ENCODE data around the gene AFDN. TPM values are rescaled to one million over a fixed set of nuclear protein-coding genes. Genes with fewer than 3 reads are reported as not detected.

AFDN gene
- total RNA-seq, 1 donor from 2014 or later, result 162 TPM

DNA sequence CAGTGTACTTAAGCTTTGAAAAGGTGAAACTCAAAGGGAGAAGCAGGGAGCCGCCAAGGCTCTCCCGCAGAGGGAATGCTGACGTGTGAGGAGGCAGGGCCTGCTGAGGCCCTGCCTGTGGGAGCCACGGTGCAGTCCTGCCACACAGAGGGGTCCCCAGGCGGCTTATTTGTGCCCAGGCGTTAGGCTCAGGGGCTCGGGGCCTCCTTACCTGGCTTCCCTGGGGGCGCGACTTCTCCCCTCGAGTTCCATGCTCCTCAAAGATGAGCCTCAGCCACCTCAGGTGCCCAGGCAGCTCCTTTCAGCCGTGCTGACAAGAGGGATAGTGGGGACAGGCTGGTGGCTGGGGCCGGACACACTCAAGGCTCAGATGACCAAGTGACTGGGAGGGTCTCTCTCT lies 168.6 kb downstream of the AFDN start:
- TF ChIP-seq POLR2A (IDR thresholded peaks at IDR 0.05), result no peak
- TF ChIP-seq POLR2AphosphoS5 (IDR thresholded peaks at IDR 0.05; ENCODE audit: insufficient read depth in 1 of 2, low read depth in 1 of 2), result no peak
- no peak for DNase-seq (ENCODE audit: extremely low spot score in 2 of 2)
- Histone ChIP-seq H3K4me3 (no peak overlapping the region), H3K36me3 (no peaks in the 10 kb centered on the region), H3K27ac (no peak overlapping the region), H3K4me1 (no peaks in the 10 kb centered on the region), H3K27me3 (no peaks in the 10 kb centered on the region), H3K9me3 (no peaks in the 10 kb centered on the region)
- intact Hi-C loops (cut with DNase I), result no loop called here

DNA sequence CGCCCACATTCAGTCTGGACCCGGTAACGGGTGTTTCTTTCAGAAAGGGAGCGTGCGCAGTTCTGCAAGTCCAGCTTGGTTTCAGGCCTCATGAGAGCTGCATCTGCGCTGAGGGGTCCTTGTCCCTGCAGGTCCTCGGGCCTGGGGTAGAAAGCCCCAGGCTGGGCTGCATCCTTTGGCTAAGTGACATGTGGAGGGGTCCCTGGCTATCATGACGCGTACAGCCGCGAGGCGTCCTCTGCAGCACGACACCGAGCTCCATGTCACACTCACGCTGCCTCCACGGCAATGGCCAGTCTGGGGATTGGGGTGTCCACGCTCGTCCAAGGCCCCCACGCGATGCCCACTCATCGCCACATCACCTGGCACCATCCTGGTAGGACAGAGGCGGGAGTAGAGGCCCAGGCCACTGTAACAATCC lies 169.0 kb downstream of the AFDN start:
- no peak overlapping the region for H3K4me3 ChIP-seq
- DNase-seq (ENCODE audit: extremely low spot score in 2 of 2), result peak in 1 of 2 donors; percentile 83
- no peaks in the 10 kb centered on the region for H3K9me3 ChIP-seq
- H3K36me3 ChIP-seq, result no peaks in the 10 kb centered on the region
- intact Hi-C loops (cut with DNase I), result no loop called here
- TF ChIP-seq POLR2A (IDR thresholded peaks at IDR 0.05) (no peak), POLR2AphosphoS5 (IDR thresholded peaks at IDR 0.05; ENCODE audit: insufficient read depth in 1 of 2, low read depth in 1 of 2) (no peak)
- TF ChIP-seq, protein P1, sequence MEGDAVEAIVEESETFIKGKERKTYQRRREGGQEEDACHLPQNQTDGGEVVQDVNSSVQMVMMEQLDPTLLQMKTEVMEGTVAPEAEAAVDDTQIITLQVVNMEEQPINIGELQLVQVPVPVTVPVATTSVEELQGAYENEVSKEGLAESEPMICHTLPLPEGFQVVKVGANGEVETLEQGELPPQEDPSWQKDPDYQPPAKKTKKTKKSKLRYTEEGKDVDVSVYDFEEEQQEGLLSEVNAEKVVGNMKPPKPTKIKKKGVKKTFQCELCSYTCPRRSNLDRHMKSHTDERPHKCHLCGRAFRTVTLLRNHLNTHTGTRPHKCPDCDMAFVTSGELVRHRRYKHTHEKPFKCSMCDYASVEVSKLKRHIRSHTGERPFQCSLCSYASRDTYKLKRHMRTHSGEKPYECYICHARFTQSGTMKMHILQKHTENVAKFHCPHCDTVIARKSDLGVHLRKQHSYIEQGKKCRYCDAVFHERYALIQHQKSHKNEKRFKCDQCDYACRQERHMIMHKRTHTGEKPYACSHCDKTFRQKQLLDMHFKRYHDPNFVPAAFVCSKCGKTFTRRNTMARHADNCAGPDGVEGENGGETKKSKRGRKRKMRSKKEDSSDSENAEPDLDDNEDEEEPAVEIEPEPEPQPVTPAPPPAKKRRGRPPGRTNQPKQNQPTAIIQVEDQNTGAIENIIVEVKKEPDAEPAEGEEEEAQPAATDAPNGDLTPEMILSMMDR (IDR thresholded peaks at IDR 0.05), result no peak
- H3K4me1 ChIP-seq, result no peaks in the 10 kb centered on the region
- H3K27ac ChIP-seq, result no peak overlapping the region
- H3K27me3 ChIP-seq, result no peaks in the 10 kb centered on the region

DNA sequence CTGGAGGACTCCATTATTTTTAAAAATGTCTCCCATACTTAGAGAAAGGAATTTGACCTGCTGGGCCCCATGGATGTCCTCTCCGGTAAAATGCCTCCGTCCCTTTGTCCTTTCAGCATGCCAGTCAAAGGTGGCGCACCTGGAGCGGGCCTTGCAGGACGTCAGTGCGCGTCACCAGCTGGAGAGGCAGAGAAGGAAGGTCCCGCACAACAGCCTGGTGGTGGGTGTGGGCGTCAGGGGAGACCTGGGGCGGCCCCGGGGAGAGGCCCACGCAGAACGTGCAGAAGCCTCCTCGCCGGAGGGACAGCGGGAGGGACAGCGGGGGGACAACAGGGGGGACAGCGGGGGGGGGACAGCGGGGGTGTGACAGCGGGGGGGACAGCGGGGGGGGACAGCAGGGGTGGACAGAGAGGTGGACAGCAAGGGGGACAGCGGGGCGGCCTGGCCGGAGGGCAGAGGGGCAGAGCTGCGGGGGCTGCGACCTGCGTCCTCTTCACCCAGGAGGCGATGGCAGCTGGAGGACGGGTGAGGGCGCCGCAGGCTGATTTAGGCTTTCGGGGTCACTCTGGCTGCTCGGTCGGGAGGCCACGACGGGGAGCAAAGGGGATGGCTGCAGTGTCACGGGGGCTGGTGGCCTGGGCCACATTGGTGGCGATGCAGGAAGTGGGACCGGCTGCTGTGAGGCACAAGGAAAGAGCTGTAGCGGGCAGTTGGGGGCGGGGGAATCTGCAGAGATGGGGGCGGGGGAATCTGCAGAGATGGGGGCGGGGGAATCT lies 169.9 kb downstream of the AFDN start:
- TF ChIP-seq POLR2AphosphoS5 (IDR thresholded peaks at IDR 0.05; ENCODE audit: insufficient read depth in 1 of 2, low read depth in 1 of 2) (no peak), POLR2A (IDR thresholded peaks at IDR 0.05) (no peak)
- TF ChIP-seq, protein P1 (IDR thresholded peaks at IDR 0.05), result no peak
- H3K36me3 ChIP-seq, result no peaks in the 10 kb centered on the region
- intact Hi-C loops (cut with DNase I), result no loop called here
- H3K27me3 ChIP-seq, result no peaks in the 10 kb centered on the region
- peak; percentile 69 to 72 for DNase-seq (ENCODE audit: extremely low spot score in 2 of 2)
- no peak overlapping the region for H3K4me3 ChIP-seq
- no peaks in the 10 kb centered on the region for H3K9me3 ChIP-seq
- H3K4me1 ChIP-seq, result no peaks in the 10 kb centered on the region
- H3K27ac ChIP-seq, result no peak overlapping the region

DNA sequence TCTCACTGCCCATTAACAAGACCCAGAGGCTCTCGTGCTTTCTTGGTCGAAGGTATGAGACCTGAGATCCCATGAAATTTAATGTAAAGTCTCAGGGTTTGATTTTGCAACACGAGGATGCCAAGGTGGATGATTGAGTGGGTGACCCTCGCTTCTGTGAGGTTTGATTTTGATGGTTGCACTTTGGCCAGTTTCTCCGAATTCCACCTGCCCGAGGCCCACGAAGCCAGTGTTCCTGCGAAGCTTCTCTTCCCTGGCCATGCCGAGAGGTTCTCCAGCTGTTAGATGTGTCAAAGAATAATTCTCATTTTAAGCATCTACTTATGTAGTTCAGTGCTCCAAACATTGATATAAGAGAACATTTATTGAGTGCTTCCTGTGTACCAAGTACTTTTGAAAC lies 170.9 kb downstream of the AFDN start, which contains the start of gene KIF25:
KIF25 (plus strand) TSS at position 30 of the 400 bp plus-strand sequence. CDS start 31,915 bp downstream, outside the sequence.
- Histone ChIP-seq H3K9me3 (no peaks in the 10 kb centered on the region), H3K27me3 (no peaks in the 10 kb centered on the region), H3K36me3 (no peaks in the 10 kb centered on the region), H3K27ac (no peak within 1 kb of the TSS), H3K4me3 (no peak within 1 kb of the TSS), H3K4me1 (no peaks in the 10 kb centered on the region)
- no peak for DNase-seq (ENCODE audit: extremely low spot score in 2 of 2)
- TF ChIP-seq, protein P1 (IDR thresholded peaks at IDR 0.05), result no peak
- no peak for TF ChIP-seq POLR2AphosphoS5 (IDR thresholded peaks at IDR 0.05; ENCODE audit: insufficient read depth in 1 of 2, low read depth in 1 of 2)
- no peak for TF ChIP-seq POLR2A (IDR thresholded peaks at IDR 0.05)
- intact Hi-C loops (cut with DNase I), result no loop called here

DNA sequence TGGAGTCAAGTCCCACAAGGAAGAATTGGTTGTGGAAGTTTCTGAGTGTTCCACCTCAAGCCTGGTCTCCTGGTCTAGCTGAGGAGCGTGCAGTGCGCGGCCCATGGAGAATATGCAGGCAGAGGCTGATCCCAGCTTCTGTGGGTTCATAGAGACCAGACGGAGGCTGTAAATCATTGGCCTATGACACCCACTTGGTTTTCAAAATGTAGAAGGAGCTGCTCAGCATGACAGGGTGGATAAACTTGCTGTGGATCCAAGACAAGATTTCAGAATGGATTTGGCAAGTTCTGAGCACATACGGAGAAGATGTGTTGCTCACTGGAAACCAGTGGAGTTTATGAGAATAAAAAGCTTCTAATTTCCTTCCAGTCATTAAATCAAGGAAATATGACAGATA lies 171.5 kb downstream of the AFDN start:
- peak in 1 of 2 donors; percentile 29 for DNase-seq (ENCODE audit: extremely low spot score in 2 of 2)
- H3K27me3 ChIP-seq, result no peaks in the 10 kb centered on the region

More for the DNA sequence above, 171.5 kb downstream of the AFDN start:
- no peak overlapping the region for H3K27ac ChIP-seq
- H3K36me3 ChIP-seq, result no peaks in the 10 kb centered on the region
- no peak overlapping the region for H3K4me3 ChIP-seq
- no peaks in the 10 kb centered on the region for H3K4me1 ChIP-seq
- H3K9me3 ChIP-seq, result no peaks in the 10 kb centered on the region
- intact Hi-C loops (cut with DNase I), result no loop called here
- no peak for TF ChIP-seq POLR2A (IDR thresholded peaks at IDR 0.05)
- no peak for TF ChIP-seq POLR2AphosphoS5 (IDR thresholded peaks at IDR 0.05; ENCODE audit: insufficient read depth in 1 of 2, low read depth in 1 of 2)
- TF ChIP-seq, protein P1 (IDR thresholded peaks at IDR 0.05), result no peak

Measured in vagina (tissue), 2 donors.